G401 (cell line): ENCODE data around the gene TXNRD1. TPM values are rescaled to one million over a fixed set of nuclear protein-coding genes. Genes with fewer than 3 reads are reported as not detected.

ENCODE experiments used
- DNase-seq: peaks from one replicate; pipeline ENCODE4 v3.0.0-alpha.2; 2015; ENCODE audit warnings: low spot score
- in situ Hi-C: cut with HindIII; loops from 2 replicates; pipeline ENCODE4 v1.10.0; 2016; ENCODE audit warnings: low sequenced_read_pairs, mixed read lengths
- total RNA-seq: library from RNA; depleted of rRNA; stranded (reverse); fragments of >200 nt; shearing (Covaris generic); gene quantifications from 2 replicates; pipeline ENCODE4 v1.2.3, GENCODE V29; 2014

The TXNRD1 gene
- total RNA-seq, 1 experiment from 2014 or later = 681 TPM

GRCh38 chr12:104336115-104336514 lies 120.5 kb downstream of the TXNRD1 start:
- in situ Hi-C loops = no loop called here
- no peak for DNase-seq

- no peak for DNase-seq
- in situ Hi-C loops = no loop called here
Measured at GRCh38 chr12:104337030-104337558, 121.5 kb downstream of the TXNRD1 start.

GRCh38 chr12:104339663-104340062 lies 124.1 kb downstream of the TXNRD1 start:
- in situ Hi-C loops = no loop called here
- DNase-seq = no peak

GRCh38 chr12:104340177-104340576 lies 124.6 kb downstream of the TXNRD1 start:
- in situ Hi-C loops = no loop called here
- no peak for DNase-seq

- no peak for DNase-seq
- in situ Hi-C loops = no loop called here
Measured at GRCh38 chr12:104340925-104341611, 125.5 kb downstream of the TXNRD1 start.

GRCh38 chr12:104342147-104342546 lies 126.6 kb downstream of the TXNRD1 start:
- in situ Hi-C loops = no loop called here
- no peak for DNase-seq

- in situ Hi-C loops = no loop called here
- DNase-seq = no peak
Measured at GRCh38 chr12:104342635-104343249, 127.2 kb downstream of the TXNRD1 start.

- DNase-seq = no peak
- in situ Hi-C loops = no loop called here
Measured at GRCh38 chr12:104344682-104345081, 129.1 kb downstream of the TXNRD1 start.

- in situ Hi-C loops = no loop called here
Measured at GRCh38 chr12:104345234-104346066, 129.9 kb downstream of the TXNRD1 start.

GRCh38 chr12:104347374-104348075 lies 131.9 kb downstream of the TXNRD1 start:
- no peak for DNase-seq
- in situ Hi-C loops = no loop called here

More at GRCh38 chr12:104345234-104346066, 129.9 kb downstream of the TXNRD1 start:
- no peak for DNase-seq

- in situ Hi-C loops = no loop called here
- no peak for DNase-seq
Measured at GRCh38 chr12:104348283-104348993, 132.9 kb downstream of the TXNRD1 start.

GRCh38 chr12:104348994-104349494 lies 133.5 kb downstream of the TXNRD1 start:
- in situ Hi-C loops = no loop called here
- DNase-seq = no peak

GRCh38 chr12:104350211-104351056 lies 134.9 kb downstream of the TXNRD1 start:
- DNase-seq = no peak
- in situ Hi-C loops = no loop called here

- in situ Hi-C loops = no loop called here
- no peak for DNase-seq
Measured at GRCh38 chr12:104351057-104351983, 135.7 kb downstream of the TXNRD1 start.

- no peak for DNase-seq
- in situ Hi-C loops = no loop called here
Measured at GRCh38 chr12:104352106-104352713, 136.6 kb downstream of the TXNRD1 start.
